IMR-90 (cell line): ENCODE data around the gene CIC.

Experiments used
- CTCF ChIP-seq: conservative IDR thresholded peaks from 2 replicates; pipeline ENCODE4 v1.5.1; 2012; ENCODE audit warnings: mild to moderate bottlenecking, low read depth, low read length, improper control_type of control experiment
- MAZ ChIP-seq: IDR thresholded peaks from 2 replicates; pipeline ENCODE4 v1.6.1; 2012; ENCODE audit warnings: low read depth, mild to moderate bottlenecking, low read length, improper control_type of control experiment, moderate library complexity, borderline replicate concordance
- POLR2A ChIP-seq: IDR thresholded peaks from 2 replicates; pipeline ENCODE4 v1.6.1; 2012; ENCODE audit warnings: mild to moderate bottlenecking, low read depth, low read length
- RFX5 ChIP-seq: IDR thresholded peaks from 2 replicates; pipeline ENCODE4 v1.8.0; 2012; ENCODE audit warnings: low read depth, mild to moderate bottlenecking, low read length, moderate library complexity
- SMC3 ChIP-seq: fragments of 150-350 bp; IDR thresholded peaks from 2 replicates; pipeline ENCODE4 v1.6.1; 2016; ENCODE audit warnings: low read depth, mild to moderate bottlenecking, antibody characterized with exemption, low read length, moderate library complexity

GRCh38 chr19:42325308-42325895 lies 56.4 kb downstream of the CIC start, which contains the start of gene MEGF8:
- TF ChIP-seq CTCF, result peak; percentile 96
- TF ChIP-seq POLR2A, result peak; percentile 72
- no peak for TF ChIP-seq RFX5
- peak; percentile 85 for TF ChIP-seq MAZ
- peak; percentile 87 for TF ChIP-seq SMC3
